Mesenchymal stem cell (in vitro differentiated cells and primary cell): ENCODE measurements around the gene ENHO.

Source experiments
- DNase-seq: peaks from one replicate; pipeline ENCODE4 v3.0.0-alpha.2; 2013
- H2AFZ ChIP-seq: one replicate; pipeline ENCODE4 v1.6.1; 2013; ENCODE audit warnings: low read depth, mild to moderate bottlenecking, control low read depth, inconsistent platforms, low read length, moderate library complexity
- H2AK5ac ChIP-seq: 2 replicates; pipeline ENCODE4 v1.6.1; 2013; ENCODE audit warnings: low read length, moderate library complexity, mild to moderate bottlenecking, inconsistent platforms; ENCODE audit not compliant: severe bottlenecking
- H2BK120ac ChIP-seq: one replicate; pipeline ENCODE4 v1.6.1; 2013; ENCODE audit warnings: low read depth, mild to moderate bottlenecking, inconsistent platforms, low read length, moderate library complexity
- H2BK12ac ChIP-seq, 2 experiments: one replicate each; pipeline ENCODE4 v1.6.1; 2013; ENCODE audit warnings: inconsistent platforms in 2 of 2, low read length in 2 of 2, mild to moderate bottlenecking in 2 of 2, moderate library complexity in 2 of 2, control low read depth in 1 of 2
- H2BK15ac ChIP-seq: one replicate; pipeline ENCODE4 v1.6.1; 2013; ENCODE audit warnings: mild to moderate bottlenecking, low read depth, inconsistent platforms; ENCODE audit not compliant: poor library complexity, severe bottlenecking
- H2BK5ac ChIP-seq: 2 replicates; pipeline ENCODE4 v1.6.1; 2013; ENCODE audit warnings: low read depth, mild to moderate bottlenecking, low read length, control low read depth, inconsistent platforms; ENCODE audit not compliant: poor library complexity, severe bottlenecking
- H3K14ac ChIP-seq, 2 experiments: one replicate each; pipeline ENCODE4 v1.6.1; 2013; ENCODE audit warnings: inconsistent platforms in 2 of 2, low read length in 2 of 2, control low read depth in 1 of 2, mild to moderate bottlenecking in 1 of 2, moderate library complexity in 1 of 2
- H3K18ac ChIP-seq, 2 experiments: one replicate each; pipeline ENCODE4 v1.6.1; 2013; ENCODE audit warnings: inconsistent platforms in 2 of 2, low read length in 2 of 2, control low read depth in 1 of 2, low read depth in 1 of 2, mild to moderate bottlenecking in 1 of 2
- H3K23ac ChIP-seq, 2 experiments: one replicate each; pipeline ENCODE4 v1.6.1; 2013; ENCODE audit warnings: inconsistent platforms in 2 of 2, low read length in 2 of 2, mild to moderate bottlenecking in 2 of 2, moderate library complexity in 2 of 2, control low read depth in 1 of 2
- H3K27ac ChIP-seq: 2 replicates; pipeline ENCODE4 v1.5.1; 2013; ENCODE audit warnings: mild to moderate bottlenecking, moderate library complexity, low read length, control low read depth, inconsistent platforms; ENCODE audit not compliant: poor library complexity, severe bottlenecking
- H3K27me3 ChIP-seq, 2 experiments: 2 replicates each; pipeline versions ENCODE4 v1.6.1 to v1.7.0; 2013; ENCODE audit warnings: low read length in 2 of 2, mild to moderate bottlenecking in 2 of 2, moderate library complexity in 2 of 2, control low read depth in 1 of 2, inconsistent platforms in 1 of 2; ENCODE audit not compliant: control insufficient read depth in 1 of 2, insufficient read depth in 1 of 2
- H3K36me3 ChIP-seq, 2 experiments: 2 replicates each; pipeline versions ENCODE4 v1.6.1 to v1.7.0; 2013; ENCODE audit warnings: low read length in 2 of 2, control low read depth in 1 of 2, inconsistent platforms in 1 of 2, low read depth in 1 of 2, mild to moderate bottlenecking in 1 of 2; ENCODE audit not compliant: insufficient read depth in 2 of 2, control insufficient read depth in 1 of 2
- H3K4ac ChIP-seq, 2 experiments: one replicate each; pipeline ENCODE4 v1.6.1; 2013; ENCODE audit warnings: inconsistent platforms in 2 of 2, low read length in 2 of 2, mild to moderate bottlenecking in 2 of 2, moderate library complexity in 2 of 2, control low read depth in 1 of 2, low read depth in 1 of 2
- H3K4me1 ChIP-seq: 2 replicates; pipeline ENCODE4 v1.6.1; 2013; ENCODE audit warnings: low read depth, low read length, control low read depth; ENCODE audit not compliant: control insufficient read depth, insufficient read depth
- H3K4me2 ChIP-seq: 2 replicates; pipeline ENCODE4 v1.6.1; 2013; ENCODE audit warnings: low read length, mild to moderate bottlenecking, inconsistent platforms; ENCODE audit not compliant: poor library complexity, severe bottlenecking
- H3K4me3 ChIP-seq, 2 experiments: 2 replicates each; pipeline versions ENCODE4 v1.5.1 to v1.7.0; 2013; ENCODE audit warnings: low read length in 2 of 2, mild to moderate bottlenecking in 2 of 2, control low read depth in 1 of 2, low read depth in 1 of 2; ENCODE audit not compliant: insufficient read depth in 1 of 2
- H3K79me1 ChIP-seq: replicated peaks from 2 replicates; pipeline ENCODE4 v1.6.1; 2013; ENCODE audit warnings: mild to moderate bottlenecking, control low read depth, low read length, inconsistent platforms; ENCODE audit not compliant: poor library complexity, severe bottlenecking
- H3K9ac ChIP-seq: 2 replicates; pipeline ENCODE4 v1.7.0; 2013; ENCODE audit warnings: mild to moderate bottlenecking, low read length, moderate library complexity
- H3K9me3 ChIP-seq: 2 replicates; pipeline ENCODE4 v1.7.0; 2013; ENCODE audit warnings: mild to moderate bottlenecking, low read length; ENCODE audit not compliant: control insufficient read depth
- H4K8ac ChIP-seq: one replicate; pipeline ENCODE4 v1.6.1; 2013; ENCODE audit warnings: inconsistent platforms, mild to moderate bottlenecking, low read length, moderate library complexity
- H4K91ac ChIP-seq: one replicate; pipeline ENCODE4 v1.6.1; 2013; ENCODE audit warnings: mild to moderate bottlenecking, low read length, inconsistent platforms
- WGBS: methylation state at CpG from one replicate; pipeline ENCODE4 v1.1.7; 2013; ENCODE audit warnings: mixed read lengths; 5-methylcytosine and 5-hydroxymethylcytosine counted together

ENHO gene

DNA sequence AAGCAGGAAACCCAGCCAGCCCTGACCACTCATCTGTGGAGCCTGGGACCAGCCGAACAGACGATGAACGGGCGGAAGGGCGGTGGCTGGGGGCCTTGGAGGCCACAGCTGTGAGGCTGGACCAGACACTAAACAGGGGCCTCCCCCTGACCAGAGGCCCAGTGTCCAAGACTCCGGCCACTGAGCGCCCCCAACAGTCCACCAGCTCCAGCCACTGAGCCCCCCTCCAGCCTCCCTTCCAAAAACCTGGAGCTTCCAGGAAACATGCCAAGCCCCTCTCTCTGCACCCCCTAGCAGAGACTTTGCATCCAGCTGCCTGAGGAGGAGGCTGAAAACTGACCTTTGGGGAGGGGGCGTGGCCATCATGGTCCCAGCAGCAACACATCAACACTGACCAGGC, 43.5 kb upstream of the ENHO start:
- H3K4me1 ChIP-seq, result no peaks in the 10 kb centered on the region
- no peak overlapping the region for H4K91ac ChIP-seq
- H3K23ac ChIP-seq, result no peak overlapping the region
- no peak overlapping the region for H2BK5ac ChIP-seq
- H2BK15ac ChIP-seq, result no peak overlapping the region
- H2AFZ ChIP-seq, result no peak overlapping the region
- no peak overlapping the region for H4K8ac ChIP-seq
- H3K9me3 ChIP-seq, result peaks cover 7% of the 10 kb centered on the region
- H3K27me3 ChIP-seq, result peaks cover 51 to 98% of the 10 kb centered on the region in 2 experiments
- H3K9ac ChIP-seq, result no peak overlapping the region
- no peak for DNase-seq
- no peaks in the 10 kb centered on the region for H3K36me3 ChIP-seq
- no peak overlapping the region for H3K18ac ChIP-seq
- no peaks in the 10 kb centered on the region for H3K79me1 ChIP-seq
- no peak overlapping the region for H3K14ac ChIP-seq
- no peak overlapping the region for H3K27ac ChIP-seq
- no peak overlapping the region for H2BK120ac ChIP-seq
- H3K4me3 ChIP-seq, result no peak overlapping the region
- H3K4ac ChIP-seq, result no peak overlapping the region
- no peak overlapping the region for H3K4me2 ChIP-seq
- H2AK5ac ChIP-seq, result no peak overlapping the region
- no peak overlapping the region for H2BK12ac ChIP-seq
- WGBS, result 46% methylated on average over 6 of the region's 8 CpGs

DNA sequence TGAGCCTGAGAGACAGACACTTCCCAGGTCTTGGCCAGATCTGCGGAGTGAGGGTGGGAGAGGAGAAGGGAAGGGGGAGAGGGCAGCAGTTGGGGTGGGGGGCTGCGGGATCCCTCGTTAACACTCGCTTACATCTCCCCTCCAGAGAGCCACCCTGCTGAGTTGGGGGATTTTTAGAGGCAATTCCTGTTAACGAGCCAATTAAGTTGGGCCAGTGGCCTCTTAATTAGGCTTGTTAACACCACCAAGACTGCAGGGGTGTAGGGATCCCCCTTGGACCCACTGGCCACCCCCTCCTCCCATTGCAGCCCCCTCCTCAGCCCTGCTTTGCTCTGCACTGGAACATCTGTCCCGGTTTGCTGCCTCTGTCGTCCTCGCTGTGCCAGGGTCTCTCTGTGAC, 43.1 kb upstream of the ENHO start:
- Histone ChIP-seq H4K8ac (no peak overlapping the region), H2AFZ (no peak overlapping the region)

DNA sequence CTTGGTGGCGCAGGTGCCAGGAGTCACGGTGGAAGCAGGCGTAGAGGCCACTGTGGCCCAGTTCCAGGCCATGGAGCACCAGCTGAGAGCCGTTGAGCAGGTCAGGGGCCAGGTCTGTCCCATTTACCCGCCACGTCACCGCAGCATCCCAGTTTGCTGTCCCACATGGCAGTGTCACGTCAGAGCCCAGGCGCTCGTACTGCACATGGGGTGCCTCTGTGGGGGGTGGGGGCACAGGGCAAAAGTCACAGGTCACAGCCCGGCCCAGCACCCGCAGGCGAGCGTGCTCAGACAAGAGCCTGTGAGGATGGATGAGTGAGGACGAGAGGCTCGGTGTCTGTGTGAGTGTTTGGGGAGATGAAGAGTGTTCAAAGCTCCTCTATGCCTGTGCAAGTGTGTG, 41.8 kb upstream of the ENHO start:
- Histone ChIP-seq H3K9me3 (peaks cover 7% of the 10 kb centered on the region), H2BK5ac (no peak overlapping the region), H3K4ac (peak overlapping the region in 1 of 2 experiments; percentile 10), H2AFZ (no peak overlapping the region), H2BK120ac (no peak overlapping the region), H3K14ac (no peak overlapping the region), H2AK5ac (no peak overlapping the region), H3K9ac (no peak overlapping the region), H3K27me3 (peaks cover 48 to 98% of the 10 kb centered on the region in 2 experiments), H3K4me1 (peaks cover 2% of the 10 kb centered on the region), H3K27ac (no peak overlapping the region), H2BK15ac (no peak overlapping the region), H3K36me3 (no peaks in the 10 kb centered on the region), H4K8ac (no peak overlapping the region), H3K4me2 (no peak overlapping the region), H2BK12ac (no peak overlapping the region), H4K91ac (no peak overlapping the region), H3K23ac (no peak overlapping the region), H3K18ac (no peak overlapping the region), H3K79me1 (no peaks in the 10 kb centered on the region), H3K4me3 (no peak overlapping the region)
- no peak for DNase-seq
- WGBS, result 86% methylated on average over 16 of the region's 16 CpGs

More for the DNA sequence above, 43.1 kb upstream of the ENHO start:
- H2BK120ac ChIP-seq, result no peak overlapping the region
- H2BK5ac ChIP-seq, result no peak overlapping the region
- H3K14ac ChIP-seq, result no peak overlapping the region
- no peaks in the 10 kb centered on the region for H3K4me1 ChIP-seq
- no peak overlapping the region for H2BK12ac ChIP-seq
- H4K91ac ChIP-seq, result no peak overlapping the region
- no peak overlapping the region for H2AK5ac ChIP-seq
- H3K4me3 ChIP-seq, result no peak overlapping the region
- 56% methylated on average over 4 of the region's 8 CpGs for WGBS
- H3K4me2 ChIP-seq, result no peak overlapping the region
- DNase-seq, result no peak
- H3K23ac ChIP-seq, result no peak overlapping the region
- no peak overlapping the region for H3K9ac ChIP-seq
- H3K36me3 ChIP-seq, result no peaks in the 10 kb centered on the region
- H3K18ac ChIP-seq, result no peak overlapping the region
- no peak overlapping the region for H3K27ac ChIP-seq
- H3K9me3 ChIP-seq, result peaks cover 7% of the 10 kb centered on the region
- H3K27me3 ChIP-seq, result peaks cover 51 to 98% of the 10 kb centered on the region in 2 experiments
- H3K79me1 ChIP-seq, result no peaks in the 10 kb centered on the region
- H3K4ac ChIP-seq, result no peak overlapping the region
- no peak overlapping the region for H2BK15ac ChIP-seq

DNA sequence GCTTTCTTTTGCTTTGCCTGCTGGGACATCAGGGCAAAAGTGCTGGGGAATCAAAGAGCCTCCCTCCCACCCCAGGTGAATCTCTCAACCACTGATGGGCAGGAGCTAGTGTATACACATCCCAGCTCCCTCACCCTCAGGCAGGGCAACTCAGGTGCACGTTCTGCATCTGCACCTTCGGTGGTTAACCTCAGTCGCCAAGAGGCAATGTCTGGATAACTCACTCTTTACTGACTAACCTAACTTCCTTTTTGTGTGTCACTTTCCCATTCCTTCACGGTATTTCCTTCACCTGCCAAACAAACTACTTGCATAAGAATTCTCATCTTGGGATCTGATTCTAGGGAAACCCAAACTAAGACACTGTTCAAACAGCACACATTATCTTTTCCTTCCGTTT, 40.5 kb upstream of the ENHO start:
- Histone ChIP-seq H3K23ac (no peak overlapping the region), H3K27me3 (peaks cover 45 to 98% of the 10 kb centered on the region in 2 experiments), H3K79me1 (no peaks in the 10 kb centered on the region), H3K36me3 (no peaks in the 10 kb centered on the region), H3K18ac (no peak overlapping the region), H4K8ac (no peak overlapping the region), H3K4me2 (no peak overlapping the region), H2AK5ac (no peak overlapping the region), H2BK5ac (no peak overlapping the region), H2BK12ac (no peak overlapping the region), H3K4me3 (no peak overlapping the region), H2AFZ (no peak overlapping the region), H3K9me3 (peaks cover 7% of the 10 kb centered on the region), H2BK120ac (no peak overlapping the region), H4K91ac (no peak overlapping the region), H2BK15ac (peak overlapping the region; percentile 32), H3K14ac (no peak overlapping the region), H3K4ac (no peak overlapping the region), H3K4me1 (peaks cover 10% of the 10 kb centered on the region), H3K9ac (no peak overlapping the region), H3K27ac (no peak overlapping the region)
- WGBS, result 85% methylated on average over 5 of the region's 5 CpGs
- DNase-seq, result no peak
